Measurements from ENCODE around the gene PYDC1. TPM values are rescaled to one million over a fixed set of nuclear protein-coding genes. Genes with fewer than 3 reads are reported as not detected.
A peak's percentile ranks its signal among the peaks of the same experiment; 100 is the strongest.

The PYDC1 gene
- polyA plus RNA-seq, 3 donors, result not detected

GRCh38 chr16:31214708-31215286, 2.1 kb downstream of the PYDC1 start:
- Mint-ChIP-seq H3K4me1 (peaks cover 41% of the 10 kb centered on the region), H3K4me3 (peak overlapping the region; percentile 81 to 97), H3K36me3 (peaks cover 16 to 17% of the 10 kb centered on the region in 2 donors), H3K27ac (no peak overlapping the region), H3K9me3 (peaks cover 0 to 10% (median 6%) of the 10 kb centered on the region in 7 donors), H3K27me3 (ENCODE audit: low read depth in 3 of 3) (peaks cover 47 to 67% (median 55%) of the 10 kb centered on the region in 3 donors)
- Histone ChIP-seq H3K9me3 (replicated peaks in 1 of 2; ENCODE audit: control insufficient read depth in 1 of 2, insufficient read depth in 1 of 2, low read length in 2 of 2) (peaks cover 0 to 4% of the 10 kb centered on the region in 2 donors), H4K20me1 (ENCODE audit: insufficient read depth, low read length) (no peaks in the 10 kb centered on the region), H3K4me3 (replicated peaks in 1 of 3; ENCODE audit: low read depth in 2 of 3, low read length in 3 of 3) (peak overlapping the region; percentile 36 to 79 (median 52)), H3K9ac (ENCODE audit: insufficient read depth, low read length, poor library complexity, severe bottlenecking) (peak overlapping the region; percentile 58), H3K4me2 (replicated peaks; ENCODE audit: extremely low read depth, low read length, poor library complexity, severe bottlenecking) (peak overlapping the region; percentile 90), H3K27ac (ENCODE audit: low read depth in 1 of 2, low read length in 2 of 2) (no peak overlapping the region), H3K79me2 (ENCODE audit: insufficient read depth, low read length) (no peaks in the 10 kb centered on the region), H3K36me3 (replicated peaks in 1 of 2; ENCODE audit: control insufficient read depth in 1 of 2, insufficient read depth in 2 of 2, low read length in 2 of 2) (no peaks in the 10 kb centered on the region), H3K27me3 (ENCODE audit: control insufficient read depth in 2 of 2, insufficient read depth in 2 of 2, low read length in 2 of 2) (peaks cover 9 to 48% of the 10 kb centered on the region in 2 donors), H3K4me1 (ENCODE audit: control insufficient read depth in 1 of 2, insufficient read depth in 2 of 2, low read length in 2 of 2) (peaks cover 34 to 40% of the 10 kb centered on the region in 2 donors), H2AFZ (ENCODE audit: insufficient read depth, low read depth, low read length, poor library complexity, severe bottlenecking) (peak overlapping the region; percentile 89)
- TF ChIP-seq, protein P1, sequence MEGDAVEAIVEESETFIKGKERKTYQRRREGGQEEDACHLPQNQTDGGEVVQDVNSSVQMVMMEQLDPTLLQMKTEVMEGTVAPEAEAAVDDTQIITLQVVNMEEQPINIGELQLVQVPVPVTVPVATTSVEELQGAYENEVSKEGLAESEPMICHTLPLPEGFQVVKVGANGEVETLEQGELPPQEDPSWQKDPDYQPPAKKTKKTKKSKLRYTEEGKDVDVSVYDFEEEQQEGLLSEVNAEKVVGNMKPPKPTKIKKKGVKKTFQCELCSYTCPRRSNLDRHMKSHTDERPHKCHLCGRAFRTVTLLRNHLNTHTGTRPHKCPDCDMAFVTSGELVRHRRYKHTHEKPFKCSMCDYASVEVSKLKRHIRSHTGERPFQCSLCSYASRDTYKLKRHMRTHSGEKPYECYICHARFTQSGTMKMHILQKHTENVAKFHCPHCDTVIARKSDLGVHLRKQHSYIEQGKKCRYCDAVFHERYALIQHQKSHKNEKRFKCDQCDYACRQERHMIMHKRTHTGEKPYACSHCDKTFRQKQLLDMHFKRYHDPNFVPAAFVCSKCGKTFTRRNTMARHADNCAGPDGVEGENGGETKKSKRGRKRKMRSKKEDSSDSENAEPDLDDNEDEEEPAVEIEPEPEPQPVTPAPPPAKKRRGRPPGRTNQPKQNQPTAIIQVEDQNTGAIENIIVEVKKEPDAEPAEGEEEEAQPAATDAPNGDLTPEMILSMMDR (IDR thresholded peaks at IDR 0.05), result no peak
- DNase-seq, result no peak
- intact Hi-C loops (cut with micrococcal nuclease), result loop anchor here (5.0 to 10.0 kb wide), 2 partner anchors 43 to 60 kb away; partner anchors contain the start of genes ITGAM (in 2 of the 2) and PRSS36 (in 1 of the 2)
- 15% methylated on average over 58 of the region's 58 CpGs for WGBS (ENCODE audit: insufficient coverage)

DNA sequence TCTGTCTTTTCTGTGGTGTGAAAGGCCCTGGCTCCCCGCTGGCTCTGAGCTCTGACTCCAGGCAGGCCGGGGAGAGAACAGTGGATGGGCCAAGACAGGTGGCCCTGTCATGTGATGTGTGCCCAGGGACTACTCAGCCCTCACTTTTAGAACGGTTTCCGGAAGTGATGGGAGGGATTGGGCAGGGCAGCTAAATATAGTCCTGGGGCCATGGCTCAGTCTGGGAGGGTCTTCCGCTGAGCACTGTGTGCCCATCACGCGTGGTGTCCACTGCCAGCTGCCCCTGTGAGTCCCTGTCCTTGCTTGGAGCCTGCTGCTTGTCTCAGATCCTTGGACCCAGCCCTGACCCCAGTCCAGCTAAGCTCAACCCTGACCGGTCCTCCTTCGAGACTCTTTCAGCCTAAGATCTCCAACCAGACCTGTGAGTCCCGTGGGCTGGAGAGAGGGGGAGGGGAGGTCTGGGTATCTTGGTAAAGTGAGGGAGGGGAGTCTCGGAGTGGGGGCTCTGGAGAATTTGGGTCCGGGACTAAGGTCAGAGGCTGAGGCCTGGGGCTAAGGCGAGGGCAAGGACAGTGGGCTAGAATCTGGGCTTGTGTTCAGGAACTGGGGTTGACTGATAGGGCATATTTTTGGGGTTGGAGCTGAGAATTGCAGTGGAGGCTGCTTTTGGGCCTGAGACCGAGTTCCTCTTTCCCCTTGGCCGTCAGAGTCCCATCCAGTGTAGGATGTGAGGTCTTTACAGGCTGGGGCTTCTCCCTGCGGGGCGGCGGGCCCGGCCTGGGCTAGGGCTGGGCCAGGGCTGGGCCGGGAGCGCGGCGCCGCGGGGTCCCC, 2.8 kb downstream of the PYDC1 start, which contains the start of gene TRIM72:
TSS of gene TRIM72 (plus strand) at position 243 of the 831 bp plus-strand sequence. CDS start 620 bp downstream, outside the sequence.
- Mint-ChIP-seq H3K27ac (peak within 1 kb of the TSS in 2 of 7 donors; percentile 1 to 32), H3K4me1 (peaks cover 41% of the 10 kb centered on the region), H3K36me3 (peaks cover 16 to 17% of the 10 kb centered on the region in 2 donors), H3K27me3 (ENCODE audit: low read depth in 3 of 3) (peaks cover 47 to 67% (median 54%) of the 10 kb centered on the region in 3 donors), H3K9me3 (peaks cover 0 to 10% (median 6%) of the 10 kb centered on the region in 7 donors), H3K4me3 (peak within 1 kb of the TSS; percentile 81 to 97)
- 84% methylated on average over 15 of the region's 25 CpGs for WGBS (ENCODE audit: insufficient coverage)
- no peaks in the 10 kb centered on the region for H3K36me3 ChIP-seq (replicated peaks in 1 of 2; ENCODE audit: control insufficient read depth in 1 of 2, insufficient read depth in 2 of 2, low read length in 2 of 2)
- peaks cover 0 to 4% of the 10 kb centered on the region in 2 donors for H3K9me3 ChIP-seq (replicated peaks in 1 of 2; ENCODE audit: control insufficient read depth in 1 of 2, insufficient read depth in 1 of 2, low read length in 2 of 2)
- H3K27me3 ChIP-seq (ENCODE audit: control insufficient read depth in 2 of 2, insufficient read depth in 2 of 2, low read length in 2 of 2), result peaks cover 9 to 48% of the 10 kb centered on the region in 2 donors
- peak in 1 of 3 donors; percentile 28 for DNase-seq
- H4K20me1 ChIP-seq (ENCODE audit: insufficient read depth, low read length), result no peaks in the 10 kb centered on the region
- peak within 1 kb of the TSS; percentile 36 to 79 (median 52) for H3K4me3 ChIP-seq (replicated peaks in 1 of 3; ENCODE audit: low read depth in 2 of 3, low read length in 3 of 3)
- TF ChIP-seq, protein P1 (IDR thresholded peaks at IDR 0.05), result no peak
- peak within 1 kb of the TSS; percentile 90 for H3K4me2 ChIP-seq (replicated peaks; ENCODE audit: extremely low read depth, low read length, poor library complexity, severe bottlenecking)
- peaks cover 34 to 40% of the 10 kb centered on the region in 2 donors for H3K4me1 ChIP-seq (ENCODE audit: control insufficient read depth in 1 of 2, insufficient read depth in 2 of 2, low read length in 2 of 2)
- intact Hi-C loops (cut with micrococcal nuclease), result loop anchor here in 1 of 2 donors (10.0 kb wide), 1 partner anchor 59 kb away; the partner anchor contains the start of gene PRSS36
- H3K79me2 ChIP-seq (ENCODE audit: insufficient read depth, low read length), result no peaks in the 10 kb centered on the region
- H3K27ac ChIP-seq (ENCODE audit: low read depth in 1 of 2, low read length in 2 of 2), result no peak within 1 kb of the TSS
- H2AFZ ChIP-seq (ENCODE audit: insufficient read depth, low read depth, low read length, poor library complexity, severe bottlenecking), result peak within 1 kb of the TSS; percentile 89
- H3K9ac ChIP-seq (ENCODE audit: insufficient read depth, low read length, poor library complexity, severe bottlenecking), result peak within 1 kb of the TSS; percentile 58
